ENCODE measurements around the gene CHP2. TPM values are rescaled to one million over a fixed set of nuclear protein-coding genes. Genes with fewer than 3 reads are reported as not detected.

The CHP2 gene
- polyA plus RNA-seq, 1 experiment = not detected

DNA sequence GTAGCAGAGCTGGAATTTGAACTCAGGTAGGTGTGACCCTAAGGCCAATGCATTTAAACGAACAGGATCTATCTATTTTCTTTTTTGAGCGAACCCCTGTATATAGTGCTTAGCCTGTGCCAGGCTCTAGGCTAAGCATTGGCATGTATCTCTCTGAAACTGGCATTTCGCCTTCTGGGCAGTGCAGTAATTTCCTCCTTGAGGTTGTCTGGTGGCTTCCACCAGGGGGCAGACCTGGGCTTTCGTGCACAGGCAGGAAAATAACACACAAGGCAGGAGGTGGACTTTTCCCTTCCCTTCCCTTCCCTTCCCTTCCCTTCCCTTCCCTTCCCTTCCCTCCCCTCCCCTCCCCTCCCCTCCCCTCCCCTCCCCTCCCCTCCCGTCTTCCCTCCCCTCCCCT is 46.6 kb downstream of the CHP2 start:
- TF ChIP-seq, protein P1, sequence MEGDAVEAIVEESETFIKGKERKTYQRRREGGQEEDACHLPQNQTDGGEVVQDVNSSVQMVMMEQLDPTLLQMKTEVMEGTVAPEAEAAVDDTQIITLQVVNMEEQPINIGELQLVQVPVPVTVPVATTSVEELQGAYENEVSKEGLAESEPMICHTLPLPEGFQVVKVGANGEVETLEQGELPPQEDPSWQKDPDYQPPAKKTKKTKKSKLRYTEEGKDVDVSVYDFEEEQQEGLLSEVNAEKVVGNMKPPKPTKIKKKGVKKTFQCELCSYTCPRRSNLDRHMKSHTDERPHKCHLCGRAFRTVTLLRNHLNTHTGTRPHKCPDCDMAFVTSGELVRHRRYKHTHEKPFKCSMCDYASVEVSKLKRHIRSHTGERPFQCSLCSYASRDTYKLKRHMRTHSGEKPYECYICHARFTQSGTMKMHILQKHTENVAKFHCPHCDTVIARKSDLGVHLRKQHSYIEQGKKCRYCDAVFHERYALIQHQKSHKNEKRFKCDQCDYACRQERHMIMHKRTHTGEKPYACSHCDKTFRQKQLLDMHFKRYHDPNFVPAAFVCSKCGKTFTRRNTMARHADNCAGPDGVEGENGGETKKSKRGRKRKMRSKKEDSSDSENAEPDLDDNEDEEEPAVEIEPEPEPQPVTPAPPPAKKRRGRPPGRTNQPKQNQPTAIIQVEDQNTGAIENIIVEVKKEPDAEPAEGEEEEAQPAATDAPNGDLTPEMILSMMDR (IDR thresholded peaks at IDR 0.05; ENCODE audit: low read depth, low read length) = peak; percentile 78
- ChIA-PET CTCF (interaction anchor here (0.6 to 2.2 kb wide), 13 partner anchors 10 to 703 kb away, joined by 3 to 21 read pairs (median 4); no protein-coding TSS in a partner anchor), POLR2A (no interaction called here)
- peaks cover 5% of the 10 kb centered on the region for H3K27me3 ChIP-seq (ENCODE audit: control insufficient read depth, insufficient read depth, low read length)
- H3K9me3 ChIP-seq (ENCODE audit: control insufficient read depth, insufficient read depth, low read length) = no peaks in the 10 kb centered on the region
- DNase-seq (ENCODE audit: low read depth, low spot score) = peak; percentile 18
- no peak overlapping the region for H3K4me3 ChIP-seq (ENCODE audit: low read depth, low read length)
- H3K27ac ChIP-seq (ENCODE audit: low read depth, low read length) = no peak overlapping the region

GRCh38 chr16:23802776-23803175 is 48.0 kb downstream of the CHP2 start:
- Histone ChIP-seq H3K27ac (ENCODE audit: low read depth, low read length) (no peak overlapping the region), H3K27me3 (ENCODE audit: control insufficient read depth, insufficient read depth, low read length) (peaks cover 5% of the 10 kb centered on the region), H3K4me3 (ENCODE audit: low read depth, low read length) (no peak overlapping the region), H3K9me3 (ENCODE audit: control insufficient read depth, insufficient read depth, low read length) (no peaks in the 10 kb centered on the region)
- DNase-seq (ENCODE audit: low read depth, low spot score) = no peak
- TF ChIP-seq, protein P1 (IDR thresholded peaks at IDR 0.05; ENCODE audit: low read depth, low read length) = no peak
- ChIA-PET POLR2A (interaction anchor here (0.5 kb wide), 1 partner anchor 700 kb away, joined by 4 read pairs; no protein-coding TSS in a partner anchor), CTCF (interaction anchor here (0.6 to 3.7 kb wide), 9 partner anchors 121 to 1627 kb away, joined by 3 to 31 read pairs (median 6); no protein-coding TSS in a partner anchor)

GRCh38 chr16:23803591-23804123 is 48.8 kb downstream of the CHP2 start:
- TF ChIP-seq, protein P1 (IDR thresholded peaks at IDR 0.05; ENCODE audit: low read depth, low read length) = peak; percentile 53
- Histone ChIP-seq H3K27ac (ENCODE audit: low read depth, low read length) (no peak overlapping the region), H3K4me3 (ENCODE audit: low read depth, low read length) (no peak overlapping the region), H3K27me3 (ENCODE audit: control insufficient read depth, insufficient read depth, low read length) (peaks cover 5% of the 10 kb centered on the region), H3K9me3 (ENCODE audit: control insufficient read depth, insufficient read depth, low read length) (no peaks in the 10 kb centered on the region)
- CTCF ChIA-PET = interaction anchor here (0.6 to 3.7 kb wide), 13 partner anchors 103 to 1628 kb away, joined by 3 to 31 read pairs (median 4); no protein-coding TSS in a partner anchor
- DNase-seq (ENCODE audit: low read depth, low spot score) = no peak
- POLR2A ChIA-PET = no interaction called here

DNA sequence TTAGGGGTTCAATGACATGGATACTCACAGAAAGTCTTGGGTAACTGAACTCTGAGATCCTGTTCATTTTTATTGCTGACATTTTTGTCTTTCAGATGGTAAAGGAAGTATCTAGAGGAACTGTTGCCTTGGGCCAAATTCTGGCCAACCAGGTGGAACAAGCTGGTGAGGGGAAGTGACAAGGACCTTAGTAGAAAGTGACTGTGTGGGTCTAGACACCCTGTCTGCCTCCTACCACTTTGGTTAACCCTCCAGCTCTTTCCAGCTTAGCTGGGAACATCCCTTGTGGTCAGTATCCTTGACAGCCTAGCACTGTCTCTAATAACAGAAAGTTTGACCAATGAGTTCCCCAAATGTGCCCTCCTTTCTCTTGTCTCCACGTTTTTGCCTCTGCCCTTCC is 52.2 kb downstream of the CHP2 start:
- H3K27me3 ChIP-seq (ENCODE audit: control insufficient read depth, insufficient read depth, low read length) = peaks cover 5% of the 10 kb centered on the region
- H3K9me3 ChIP-seq (ENCODE audit: control insufficient read depth, insufficient read depth, low read length) = no peaks in the 10 kb centered on the region
- DNase-seq (ENCODE audit: low read depth, low spot score) = no peak
- ChIA-PET CTCF (interaction anchor here (0.8 to 2.1 kb wide), 4 partner anchors 203 to 697 kb away, joined by 3 to 7 read pairs (median 4); no protein-coding TSS in a partner anchor), POLR2A (no interaction called here)
- TF ChIP-seq, protein P1 (IDR thresholded peaks at IDR 0.05; ENCODE audit: low read depth, low read length) = no peak
- no peak overlapping the region for H3K27ac ChIP-seq (ENCODE audit: low read depth, low read length)
- no peak overlapping the region for H3K4me3 ChIP-seq (ENCODE audit: low read depth, low read length)

Other genes starting within 250 kb of the CHP2 start
- gene GGA2, start 244.5 kb upstream of the CHP2 start, polyA plus RNA-seq (2011; rRNA removed) = 32.3 and 42.5 TPM in 2 replicates
- gene EARS2, start 197.7 kb upstream of the CHP2 start, polyA plus RNA-seq (2011; rRNA removed) = 36.0 and 42.7 TPM in 2 replicates
- gene UBFD1, start 197.3 kb upstream of the CHP2 start, polyA plus RNA-seq (2011; rRNA removed) = 92.4 and 101 TPM in 2 replicates
- 97.6 and 130 TPM in 2 replicates for gene NDUFAB1, start 158.7 kb upstream of the CHP2 start, polyA plus RNA-seq (2011; rRNA removed)
- gene PALB2, start 113.7 kb upstream of the CHP2 start, polyA plus RNA-seq (2011; rRNA removed) = 5.3 and 6.5 TPM in 2 replicates
- 86.3 and 92.1 TPM in 2 replicates for gene DCTN5, start 113.6 kb upstream of the CHP2 start, polyA plus RNA-seq (2011; rRNA removed)
- gene PLK1, start 76.1 kb upstream of the CHP2 start, polyA plus RNA-seq (2011; rRNA removed) = 10.7 and 11.6 TPM in 2 replicates
- 0.12 and 0.14 TPM in 2 replicates for gene ERN2, start 41.8 kb upstream of the CHP2 start, polyA plus RNA-seq (2011; rRNA removed)
- not detected in 2 replicates for gene PRKCB, start 81.0 kb downstream of the CHP2 start, polyA plus RNA-seq (2011; rRNA removed)

Data from AG04450 (cell line).